K562 (cell line): ENCODE data around the gene AASDH. TPM values are rescaled to one million over a fixed set of nuclear protein-coding genes. Genes with fewer than 3 reads are reported as not detected.
A peak's percentile ranks its signal among the peaks of the same experiment; 100 is the strongest.

Experiments
- CHD1 ChIP-seq: fragments of 200-600 bp; sonication (generic); IDR thresholded peaks from one replicate; pipeline ENCODE4 v1.6.1; 2012; ENCODE audit warnings: mild to moderate bottlenecking, moderate library complexity, low read length, inconsistent platforms
- DDX20 ChIP-seq: fragments of 450-650 bp; IDR thresholded peaks from 2 replicates; pipeline ENCODE4 v1.6.1; 2016; ENCODE audit warnings: missing genetic modification characterization, low read depth, mild to moderate bottlenecking, missing compliant biosample characterization, moderate library complexity
- ELK1 ChIP-seq: sonication (generic); formaldehyde crosslinking; IDR thresholded peaks from 2 replicates; pipeline ENCODE4 v1.8.1; 2022; ENCODE audit warnings: missing genetic modification reagents
- HCFC1 ChIP-seq: IDR thresholded peaks from 2 replicates; pipeline ENCODE4 v1.6.1; 2012; ENCODE audit warnings: low read depth, low read length, improper control_type of control experiment
- MIER1 ChIP-seq: fragments of 450-650 bp; IDR thresholded peaks from 2 replicates; pipeline ENCODE4 v1.6.1; 2016; ENCODE audit warnings: antibody characterized with exemption, mild to moderate bottlenecking, low read depth
- MLLT1 ChIP-seq, 2 experiments: fragments of 450-650 bp; IDR thresholded peaks; 2 replicates each; pipeline ENCODE4 v1.6.1; 2016
- RBM17 ChIP-seq: fragments of 200-400 bp; formaldehyde crosslinking; IDR thresholded peaks from 2 replicates; pipeline ENCODE4 v1.6.1; 2017; ENCODE audit warnings: low read depth, mild to moderate bottlenecking, low read length, borderline replicate concordance
- STAT6 ChIP-seq: sonication (generic); formaldehyde crosslinking; IDR thresholded peaks from 2 replicates; pipeline ENCODE4 v1.8.1; 2023; ENCODE audit warnings: mild to moderate bottlenecking, missing genetic modification reagents
- TBL1XR1 ChIP-seq, 2 experiments: IDR thresholded peaks; 2 replicates each; pipeline ENCODE4 v1.6.1; 2012; ENCODE audit warnings: improper control_type of control experiment in 2 of 2, low read length in 2 of 2, mild to moderate bottlenecking in 1 of 2
- TEAD4 ChIP-seq, 2 experiments: sonication (generic) in 1 of 2; formaldehyde crosslinking in 1 of 2; IDR thresholded peaks; 2 replicates each; pipeline versions ENCODE4 v1.6.1 to v1.8.0; 2012 to 2022; ENCODE audit warnings: borderline replicate concordance in 1 of 2, inconsistent platforms in 1 of 2, low read length in 1 of 2, mild to moderate bottlenecking in 1 of 2, missing genetic modification reagents in 1 of 2
- THAP7 ChIP-seq: fragments of 250-450 bp; sonication (Bioruptor Pico); IDR thresholded peaks from 2 replicates; pipeline ENCODE4 v1.5.0; 2021
- ZBTB49 ChIP-seq: sonication (generic); formaldehyde crosslinking; IDR thresholded peaks from 2 replicates; pipeline ENCODE4 v1.8.0; 2022; ENCODE audit warnings: missing genetic modification reagents, mild to moderate bottlenecking, borderline replicate concordance
- ZNF12 ChIP-seq: sonication (generic); formaldehyde crosslinking; IDR thresholded peaks from 2 replicates; pipeline ENCODE4 v1.4.0; 2020; ENCODE audit warnings: mild to moderate bottlenecking, missing genetic modification reagents
- ZNF699 ChIP-seq: fragments of 250-450 bp; sonication (Bioruptor Pico); IDR thresholded peaks from 2 replicates; pipeline ENCODE4 v1.8.0; 2021; ENCODE audit warnings: mild to moderate bottlenecking, moderate library complexity; ENCODE audit not compliant: insufficient replicate concordance
- polyA plus RNA-seq, 8 experiments: library from polyadenylated mRNA; depleted of rRNA in 4 of 8; stranded (reverse) in 5 of 8; unstranded in 3 of 8; fragments of >200 nt; fragmentation: Nextera tagmentation in 2 of 8; fragmentation: Illumina TruSeq in 1 of 8; extraction: Ambion mirVana in 2 of 8; extraction: Trizol in 1 of 8; gene quantifications; 2 replicates each; pipeline versions ENCODE4 v1.2.1 to v1.2.3, GENCODE V29; 2011 to 2014; ENCODE audit warnings: inconsistent platforms in 1 of 8, missing spikeins in 1 of 8
- total RNA-seq, 7 experiments: library from RNA; depleted of rRNA in 6 of 7; stranded (reverse); fragments of >200 nt in 6 of 7; fragmentation: Illumina TruSeq in 2 of 7; extraction: Trizol in 2 of 7; gene quantifications; 2 replicates each; pipeline versions ENCODE4 v1.2.1 to v1.2.3, GENCODE V29; 2011 to 2021; ENCODE audit warnings: low replicate concordance in 1 of 7

The AASDH gene
- total and polyA plus RNA-seq, 9 of the 15 experiments (the other 6 are each of a cell fraction or from before 2014, with no cell fraction given) = 8.6 to 29.7 (median 13.7) TPM

- no peak for TF ChIP-seq RBM17
- TF ChIP-seq ZNF12 (CRISPR knock-in tag) = no peak
- no peak for TF ChIP-seq DDX20 (tag)
- TF ChIP-seq ELK1 (CRISPR knock-in tag) = no peak
- TF ChIP-seq ZNF699 = no peak
- no peak for TF ChIP-seq STAT6 (CRISPR knock-in tag)
- peak in 1 of 2 experiments; percentile 99; a peak in 2 of 4 replicates for TF ChIP-seq TBL1XR1 (IDR thresholded peaks at IDR 0.05; ENCODE audit: low read length in 2 of 2)
- no peak for TF ChIP-seq THAP7 (CRISPR knock-in tag)
- TF ChIP-seq MLLT1 (IDR thresholded peaks at IDR 0.05) = peak in 1 of 2 experiments; percentile 75; a peak in 2 of 4 replicates
- no peak for TF ChIP-seq ZBTB49 (CRISPR knock-in tag)
- no peak for TF ChIP-seq TEAD4 (IDR thresholded peaks at IDR 0.05; ENCODE audit: low read length)
- TF ChIP-seq TEAD4 (CRISPR knock-in tag; IDR thresholded peaks at IDR 0.05; ENCODE audit: borderline replicate concordance) = no peak
- TF ChIP-seq HCFC1 = peak; percentile 88
- TF ChIP-seq CHD1 = no peak
- no peak for TF ChIP-seq MIER1
Observed at GRCh38 chr4:56387023-56388001, at the start of gene AASDH (continued).
